Suprapubic skin (tissue), 4 donors: Measurements from ENCODE around the gene SPDYE2B. TPM values are rescaled to one million over a fixed set of nuclear protein-coding genes. Genes with fewer than 3 reads are reported as not detected.
"Not testable (repeated sequence)": the region's sequence is repeated elsewhere in the genome, so short reads cannot be mapped to it uniquely, and the experiment has no call there.

ENCODE experiments used
- DNase-seq, 2 donors: peaks; one replicate each; pipeline ENCODE4 v3.0.0-alpha.2; 2019; ENCODE audit warnings: low spot score in 2 of 2
- H3K27ac ChIP-seq: fragments of 200-600 bp; sonication (generic); one replicate; pipeline ENCODE4 v1.5.1; 2019
- H3K27me3 ChIP-seq: fragments of 200-600 bp; sonication (generic); one replicate; pipeline ENCODE4 v1.5.1; 2019
- H3K36me3 ChIP-seq: fragments of 200-600 bp; sonication (generic); one replicate; pipeline ENCODE4 v1.5.1; 2019
- H3K4me1 ChIP-seq: fragments of 200-600 bp; sonication (generic); one replicate; pipeline ENCODE4 v1.5.1; 2019
- H3K4me3 ChIP-seq: fragments of 200-600 bp; sonication (generic); one replicate; pipeline ENCODE4 v1.5.1; 2019; ENCODE audit warnings: mild to moderate bottlenecking
- H3K9me3 ChIP-seq: fragments of 200-600 bp; sonication (generic); one replicate; pipeline ENCODE4 v1.5.1; 2019
- WGBS: methylation state at CpG from one replicate; pipeline ENCODE4 v1.1.5; 2018; 5-methylcytosine and 5-hydroxymethylcytosine counted together
- total RNA-seq, 4 donors: library from RNA; depleted of rRNA; stranded (reverse); fragments of >200 nt; gene quantifications; one replicate each; pipeline ENCODE4 v1.1.0, GENCODE V29; 2016

SPDYE2B gene
- total RNA-seq, 4 donors from 2014 or later = not detected

DNA sequence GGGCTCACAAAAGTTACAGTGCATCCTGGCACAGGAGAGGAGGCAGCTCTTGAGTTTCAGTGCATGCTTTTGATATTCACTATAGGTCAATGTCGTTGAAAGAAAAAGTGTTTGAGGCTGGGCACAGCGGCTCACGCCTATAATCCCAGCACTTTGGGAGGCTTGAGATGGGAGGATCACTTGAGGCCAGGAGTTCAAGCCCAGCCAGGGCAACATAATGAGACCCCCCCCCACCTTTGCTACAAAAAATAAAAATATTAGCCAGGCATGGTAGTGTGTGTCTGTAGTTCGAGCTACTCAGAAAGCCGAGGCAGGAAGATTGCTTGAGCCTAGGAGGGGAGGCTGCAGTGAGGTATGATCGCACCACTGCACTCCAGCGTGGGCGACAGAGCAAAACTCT is 32.0 kb upstream of the SPDYE2B start:
- 60% methylated on average over 3 of the region's 8 CpGs for WGBS

DNA sequence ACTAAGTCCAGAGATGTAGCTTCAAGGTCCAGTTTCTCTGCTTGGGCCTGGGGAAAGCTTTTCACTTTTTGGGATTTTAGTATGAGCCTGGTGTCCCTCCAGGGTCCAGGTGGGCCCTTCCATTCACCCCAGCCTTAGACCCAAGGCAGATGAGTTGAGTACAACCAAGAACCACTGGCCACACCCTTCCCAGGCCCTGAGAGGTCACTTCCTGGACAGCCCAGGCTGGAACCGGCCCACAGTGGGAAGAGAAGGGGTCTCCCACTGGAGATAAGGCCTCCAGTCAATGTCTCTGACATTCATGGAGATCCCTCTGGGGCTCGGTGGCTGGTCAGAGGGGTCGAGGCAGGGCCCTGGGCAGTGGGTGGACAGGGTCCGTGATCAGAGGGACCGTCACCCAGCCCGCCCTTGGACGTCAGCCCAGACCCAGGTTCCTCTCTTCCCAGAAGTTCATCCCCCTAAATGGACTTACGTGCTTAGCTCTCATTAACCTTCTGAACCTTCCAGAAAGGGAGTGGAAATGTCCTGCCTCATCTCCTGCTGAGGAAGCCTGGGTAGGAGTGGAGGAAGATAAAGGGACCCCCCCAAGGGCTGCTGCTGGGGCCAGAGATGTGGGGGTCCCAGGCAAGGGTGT is 22.7 kb upstream of the SPDYE2B start:
- not testable (repeated sequence) for H3K27me3 ChIP-seq, H3K27ac ChIP-seq, H3K4me1 ChIP-seq, H3K9me3 ChIP-seq, DNase-seq, H3K36me3 ChIP-seq, H3K4me3 ChIP-seq
- no CpG with 5 or more reads among the region's 8 CpGs for WGBS

More for the DNA sequence above, 32.0 kb upstream of the SPDYE2B start:
- H3K4me1 ChIP-seq, H3K36me3 ChIP-seq, H3K27ac ChIP-seq, H3K27me3 ChIP-seq, H3K4me3 ChIP-seq, H3K9me3 ChIP-seq: not testable (repeated sequence)
- peak in 1 of 2 donors; percentile 8 for DNase-seq

DNA sequence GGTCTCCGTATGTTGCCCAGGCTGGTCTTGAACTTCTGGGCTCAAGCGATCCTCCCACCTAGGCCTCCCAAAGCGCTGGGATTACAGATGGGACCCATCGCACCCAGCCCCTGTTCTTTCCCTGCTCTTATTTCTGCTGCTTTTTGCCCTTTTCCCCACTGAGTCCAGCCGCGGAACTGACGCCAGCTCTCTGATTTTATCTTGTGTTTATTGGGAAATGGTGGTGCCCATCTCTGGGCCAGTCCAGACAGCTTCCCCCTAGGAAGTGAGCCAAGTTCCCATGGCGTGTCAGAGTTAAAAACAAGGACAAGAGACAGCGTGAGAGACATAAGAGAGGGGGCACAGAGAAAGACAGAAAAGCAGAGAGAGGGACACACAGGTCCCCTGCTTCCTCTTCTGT is 19.5 kb upstream of the SPDYE2B start:
- peak in 1 of 2 donors; percentile 32 for DNase-seq

DNA sequence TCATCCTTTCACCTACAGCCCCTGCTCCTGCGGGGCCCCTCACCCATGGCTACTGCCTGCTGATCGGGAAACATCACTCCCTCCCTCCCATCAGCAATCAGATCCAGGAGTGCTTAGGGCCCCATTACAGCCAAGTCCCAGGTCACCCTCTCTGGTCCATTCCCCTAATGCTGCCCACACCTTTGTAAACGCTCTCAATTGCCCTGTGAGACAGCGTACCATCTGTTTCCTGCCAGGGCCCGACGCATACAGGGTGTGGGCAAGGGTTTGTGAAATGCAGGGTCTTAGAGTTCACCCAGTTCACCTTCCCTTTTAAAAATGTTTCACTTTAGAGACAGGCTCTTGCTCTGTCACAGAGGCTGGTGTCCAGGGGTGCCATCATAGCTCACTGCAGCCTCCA is 15.8 kb upstream of the SPDYE2B start:
- not testable (repeated sequence) for H3K36me3 ChIP-seq, H3K27ac ChIP-seq, H3K4me3 ChIP-seq, H3K4me1 ChIP-seq, H3K27me3 ChIP-seq, H3K9me3 ChIP-seq
- WGBS = 80% methylated on average over 2 of the region's 6 CpGs
- peak in 1 of 2 donors; percentile 21 for DNase-seq

More for the DNA sequence above, 19.5 kb upstream of the SPDYE2B start:
- H3K27me3 ChIP-seq, H3K9me3 ChIP-seq, H3K4me3 ChIP-seq, H3K4me1 ChIP-seq, H3K36me3 ChIP-seq, H3K27ac ChIP-seq: not testable (repeated sequence)
- no CpG with 5 or more reads among the region's 9 CpGs for WGBS

DNA sequence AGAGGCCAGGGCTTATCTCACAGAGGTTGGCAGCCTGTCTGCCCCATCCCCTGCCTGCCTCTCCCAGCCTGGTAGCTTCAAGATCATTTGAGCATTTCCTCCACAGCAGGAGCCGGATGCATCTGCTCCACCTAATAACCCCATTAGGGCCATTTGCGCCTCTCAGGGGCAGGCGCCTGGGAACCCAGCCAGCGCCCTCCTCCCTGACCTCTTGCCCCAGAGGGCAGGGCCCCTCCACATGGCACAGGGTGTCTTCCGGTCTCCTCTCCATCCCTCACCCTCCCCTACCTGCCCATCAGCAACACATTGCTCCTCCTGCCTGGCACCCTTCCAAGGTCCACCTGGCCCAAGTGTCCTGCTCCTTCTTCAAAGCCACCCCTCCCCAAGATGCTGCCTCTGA is 14.8 kb upstream of the SPDYE2B start:
- not testable (repeated sequence) for H3K9me3 ChIP-seq, H3K4me1 ChIP-seq, DNase-seq, H3K36me3 ChIP-seq, H3K4me3 ChIP-seq, H3K27ac ChIP-seq, H3K27me3 ChIP-seq
- no CpG with 5 or more reads among the region's 5 CpGs for WGBS

DNA sequence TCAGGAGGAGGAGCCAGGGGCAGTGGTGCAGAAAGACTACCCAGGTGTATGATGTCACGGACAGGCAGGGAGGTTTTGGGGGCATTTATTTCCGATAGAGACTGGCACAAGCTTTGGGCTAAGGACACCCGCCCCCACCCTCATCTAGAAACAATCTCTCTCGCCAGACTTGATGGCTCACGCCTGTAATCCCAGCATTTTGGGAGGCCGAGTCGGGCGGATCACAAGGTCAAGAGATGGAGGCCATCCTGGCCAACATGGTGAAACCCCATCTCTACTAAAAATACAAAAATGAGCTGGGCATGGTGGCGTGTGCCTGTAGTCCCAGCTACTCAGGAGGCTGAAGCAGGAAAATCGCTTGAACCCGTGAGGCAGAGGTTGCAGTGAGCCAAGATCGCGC is 13.2 kb upstream of the SPDYE2B start:
- H3K4me1 ChIP-seq, H3K27ac ChIP-seq, H3K36me3 ChIP-seq, H3K4me3 ChIP-seq, H3K9me3 ChIP-seq, H3K27me3 ChIP-seq: not testable (repeated sequence)
- peak in 1 of 2 donors; percentile 47 for DNase-seq
- WGBS = 93% methylated on average over 8 of the region's 13 CpGs

DNA sequence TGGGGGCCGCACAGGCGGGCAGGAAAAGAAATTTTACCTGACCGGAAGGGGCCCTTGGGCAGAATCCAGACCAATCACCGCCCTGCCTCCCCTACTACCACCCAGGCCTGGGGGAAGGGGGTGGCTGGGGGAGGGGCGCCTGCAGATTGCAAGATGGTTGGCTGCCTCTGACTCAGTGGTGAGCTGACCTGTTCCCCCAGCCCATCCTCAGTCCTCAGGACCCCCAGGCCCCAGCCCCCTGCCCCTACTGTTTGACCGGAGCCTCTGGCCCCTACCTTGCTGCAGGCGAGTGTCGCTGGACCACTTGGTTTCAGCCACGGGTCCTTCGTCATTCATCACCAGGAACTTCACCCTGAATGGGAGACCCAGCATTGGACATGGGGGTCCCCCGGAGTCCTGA is 11.3 kb upstream of the SPDYE2B start:
- H3K27ac ChIP-seq, H3K4me1 ChIP-seq, H3K36me3 ChIP-seq, H3K27me3 ChIP-seq, H3K9me3 ChIP-seq, H3K4me3 ChIP-seq: not testable (repeated sequence)
- WGBS = 86% methylated on average over 5 of the region's 11 CpGs
- DNase-seq = peak in 1 of 2 donors; percentile 67

DNA sequence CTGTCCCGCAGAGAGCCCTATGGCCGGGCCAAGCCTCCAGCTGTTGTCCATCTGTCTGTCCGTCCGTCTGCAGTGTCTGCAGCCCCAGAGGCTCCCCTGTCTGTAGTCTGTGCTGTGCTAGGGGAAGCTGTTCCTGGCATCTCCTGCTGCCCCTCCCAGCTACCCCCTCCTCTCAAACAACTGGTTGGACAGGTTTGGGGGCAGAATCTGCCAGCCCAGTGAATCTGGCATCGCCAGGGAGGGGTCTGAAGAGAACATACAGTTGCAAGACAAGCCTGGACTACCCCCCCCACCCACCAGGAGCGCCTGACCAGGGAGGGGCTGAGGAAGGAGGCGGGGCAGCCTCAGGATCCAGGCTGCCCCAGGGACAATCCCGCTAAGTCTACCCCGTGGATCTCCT is 7.4 kb upstream of the SPDYE2B start, which contains the start of gene UPK3BL1:
UPK3BL1 (minus strand) TSS at position 101 of the 400 bp plus-strand sequence; CDS start at position 51, 50 bp downstream.
- not testable (repeated sequence) for H3K36me3 ChIP-seq, DNase-seq, H3K4me1 ChIP-seq, H3K9me3 ChIP-seq, H3K27ac ChIP-seq, H3K4me3 ChIP-seq, H3K27me3 ChIP-seq
- no CpG with 5 or more reads among the region's 9 CpGs for WGBS

DNA sequence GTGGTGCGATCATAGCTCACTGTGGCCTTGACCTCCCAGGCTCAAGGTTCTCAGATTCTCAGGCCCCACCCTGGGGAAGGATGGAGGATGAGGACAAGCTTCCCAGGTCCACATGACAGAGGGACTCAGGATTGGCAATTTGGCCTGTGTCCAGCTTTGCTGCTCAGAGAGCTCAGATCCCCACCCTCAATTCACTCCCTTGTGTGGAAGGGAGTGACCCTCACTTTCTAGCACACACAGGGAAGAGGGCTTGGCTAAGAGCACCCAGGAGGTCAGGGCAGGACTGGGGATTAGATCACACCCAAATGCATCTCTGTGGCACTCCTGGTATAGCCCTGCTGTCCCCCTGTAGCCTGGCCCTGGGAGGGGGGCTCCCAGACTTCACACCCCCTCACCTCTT is 6.7 kb upstream of the SPDYE2B start:
- H3K4me1 ChIP-seq, H3K27me3 ChIP-seq, H3K27ac ChIP-seq, H3K36me3 ChIP-seq, H3K4me3 ChIP-seq, DNase-seq, H3K9me3 ChIP-seq: not testable (repeated sequence)
- WGBS = no CpG with 5 or more reads among the region's 1 CpG

DNA sequence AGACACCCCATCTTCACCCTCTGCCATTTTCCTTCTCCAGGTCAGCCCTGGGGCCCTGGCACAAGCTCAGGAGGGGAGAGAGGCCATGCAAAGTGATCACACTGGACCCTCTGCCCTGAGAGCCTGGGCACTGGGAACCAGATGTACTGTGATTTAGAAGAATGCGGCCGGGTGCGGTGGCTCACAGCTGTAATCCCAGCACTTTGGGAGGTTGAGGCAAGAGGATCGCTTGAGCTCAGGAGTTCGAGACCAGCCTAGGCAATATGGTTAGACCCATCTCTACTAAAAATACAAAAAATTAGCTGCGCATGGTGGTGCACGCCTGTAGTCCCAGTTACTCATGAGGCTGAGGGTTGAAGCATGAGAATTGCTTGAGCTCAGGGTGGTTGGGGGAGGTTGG is 2.3 kb upstream of the SPDYE2B start:
- peak in 1 of 2 donors; percentile 49 for DNase-seq
- not testable (repeated sequence) for H3K27ac ChIP-seq, H3K4me3 ChIP-seq, H3K4me1 ChIP-seq, H3K36me3 ChIP-seq, H3K27me3 ChIP-seq, H3K9me3 ChIP-seq
- 98% methylated on average over 6 of the region's 7 CpGs for WGBS

DNA sequence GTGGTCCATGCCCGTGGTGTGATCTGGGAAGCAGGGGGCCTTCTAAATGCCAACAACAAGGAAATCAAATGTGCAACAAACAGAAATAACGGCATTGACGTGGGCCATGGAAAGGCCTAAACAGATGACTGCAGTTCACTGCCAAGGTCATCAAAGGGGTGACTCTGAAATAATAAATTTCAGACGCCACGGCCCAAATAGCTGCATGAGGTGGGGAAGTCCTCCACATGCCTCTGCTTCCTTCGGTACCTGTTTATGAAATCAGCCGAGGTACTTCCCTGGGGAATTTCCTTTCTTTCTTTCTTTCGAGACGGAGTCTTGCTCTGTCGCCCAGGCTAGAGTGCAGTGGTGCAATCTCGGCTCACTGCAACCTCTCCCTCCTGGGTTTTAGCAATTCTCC is 14.6 kb downstream of the SPDYE2B start:
- H3K27ac ChIP-seq, H3K4me3 ChIP-seq, H3K27me3 ChIP-seq, H3K9me3 ChIP-seq, DNase-seq, H3K36me3 ChIP-seq, H3K4me1 ChIP-seq: not testable (repeated sequence)
- WGBS = no CpG with 5 or more reads among the region's 11 CpGs

DNA sequence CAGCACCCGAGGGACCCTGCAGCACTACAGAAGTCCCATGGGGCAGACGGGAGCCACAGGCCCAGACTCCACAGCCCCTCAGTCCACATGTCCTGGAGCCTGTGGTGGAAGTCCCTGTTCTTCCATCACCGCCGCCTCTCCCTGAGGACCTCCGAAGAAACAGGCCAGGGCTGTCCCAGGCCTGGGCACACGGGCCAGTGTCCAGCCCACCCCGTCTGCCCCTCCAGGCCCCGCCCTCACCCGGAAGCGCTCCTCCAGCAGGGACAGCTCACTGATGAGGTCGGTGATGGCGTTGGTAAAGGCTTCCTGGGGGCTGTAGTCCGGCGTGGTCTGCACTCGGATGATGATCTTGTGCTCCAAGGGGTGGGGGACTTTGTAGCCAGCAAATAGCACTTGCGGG is 16.7 kb downstream of the SPDYE2B start:
- H3K9me3 ChIP-seq, H3K27ac ChIP-seq, H3K27me3 ChIP-seq, DNase-seq, H3K4me1 ChIP-seq, H3K36me3 ChIP-seq, H3K4me3 ChIP-seq: not testable (repeated sequence)
- WGBS = no CpG with 5 or more reads among the region's 16 CpGs

DNA sequence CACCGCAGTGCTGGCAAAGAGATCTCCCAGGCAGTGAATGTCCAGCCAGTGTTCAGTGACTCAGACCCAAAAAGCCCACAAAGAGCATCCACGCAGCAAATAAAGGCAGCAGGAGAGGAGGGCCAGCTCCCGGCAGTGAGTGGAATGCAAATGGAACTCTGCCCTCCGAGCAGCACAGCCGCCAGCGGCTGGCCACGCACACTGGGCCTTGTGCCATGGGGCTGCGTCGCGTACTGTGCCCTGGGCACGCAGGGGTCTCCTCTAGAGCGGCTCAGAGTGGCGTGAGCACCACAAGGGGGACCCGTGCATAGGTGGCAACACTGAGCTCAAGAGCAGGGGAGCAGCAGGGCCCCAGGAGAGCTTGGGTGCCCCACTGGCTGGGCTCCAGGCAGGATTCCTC is 17.4 kb downstream of the SPDYE2B start:
- not testable (repeated sequence) for DNase-seq, H3K9me3 ChIP-seq, H3K27me3 ChIP-seq, H3K36me3 ChIP-seq, H3K27ac ChIP-seq, H3K4me3 ChIP-seq, H3K4me1 ChIP-seq
- 93% methylated on average over 8 of the region's 14 CpGs for WGBS

DNA sequence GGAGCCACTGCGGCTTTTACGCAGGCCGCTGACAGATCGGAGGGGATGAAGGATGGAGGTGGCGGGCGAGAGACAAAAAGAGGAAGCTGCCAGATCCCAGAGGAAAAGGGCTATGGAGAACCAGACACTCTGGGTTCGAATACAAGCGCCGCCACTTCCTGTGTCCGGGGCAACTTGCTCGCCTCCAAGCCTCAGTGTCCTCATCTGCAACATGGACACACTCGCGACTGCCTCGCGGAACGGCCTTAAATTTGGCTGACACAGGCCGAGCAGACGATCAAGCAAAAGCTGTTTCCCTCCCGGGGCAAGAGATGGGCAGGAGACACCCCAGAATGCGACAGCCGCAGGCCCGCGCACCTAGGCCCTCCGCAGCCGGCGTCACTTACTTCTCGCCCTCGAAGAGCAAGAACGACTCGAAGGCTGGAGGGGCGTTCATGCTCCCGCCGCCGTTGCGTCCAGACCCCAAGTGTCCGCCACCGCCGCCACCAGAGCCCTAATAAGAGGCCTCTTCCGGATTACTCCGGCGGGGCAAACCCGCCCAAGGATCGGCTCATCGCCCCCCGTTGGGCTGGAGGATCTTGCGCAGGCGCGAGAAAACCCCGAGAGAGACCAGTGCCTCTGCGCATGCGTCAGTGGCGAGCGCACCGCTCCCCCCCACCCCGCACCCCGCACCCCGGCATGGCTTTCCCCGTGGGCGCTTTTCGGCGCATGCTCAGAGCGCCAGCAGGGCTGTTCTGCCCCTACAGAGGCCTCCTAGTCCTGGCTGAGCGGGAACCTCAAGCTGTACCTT is 21.2 kb downstream of the SPDYE2B start, which contains the start of gene POLR2J2:
POLR2J2 (minus strand) TSS at position 498 of the 790 bp plus-strand sequence; CDS start at position 436, 62 bp downstream.
- not testable (repeated sequence) for H3K9me3 ChIP-seq, H3K36me3 ChIP-seq, H3K27ac ChIP-seq, H3K27me3 ChIP-seq, H3K4me1 ChIP-seq
- peak within 1 kb of the TSS; percentile 48 for H3K4me3 ChIP-seq
- peak in 1 of 2 donors; percentile 79 for DNase-seq
- WGBS = no CpG with 5 or more reads among the region's 63 CpGs
